LNCAP (cell line): ENCODE measurements around the gene PDE2A.

Source experiments
- CTCF ChIP-seq: fragments of 450-650 bp; IDR thresholded peaks from 2 replicates; pipeline ENCODE4 v1.5.1; 2017; ENCODE audit warnings: mild to moderate bottlenecking

PDE2A gene

GRCh38 chr11:72618803-72619202 is 55.4 kb downstream of the PDE2A start:
- TF ChIP-seq CTCF = no peak

DNA sequence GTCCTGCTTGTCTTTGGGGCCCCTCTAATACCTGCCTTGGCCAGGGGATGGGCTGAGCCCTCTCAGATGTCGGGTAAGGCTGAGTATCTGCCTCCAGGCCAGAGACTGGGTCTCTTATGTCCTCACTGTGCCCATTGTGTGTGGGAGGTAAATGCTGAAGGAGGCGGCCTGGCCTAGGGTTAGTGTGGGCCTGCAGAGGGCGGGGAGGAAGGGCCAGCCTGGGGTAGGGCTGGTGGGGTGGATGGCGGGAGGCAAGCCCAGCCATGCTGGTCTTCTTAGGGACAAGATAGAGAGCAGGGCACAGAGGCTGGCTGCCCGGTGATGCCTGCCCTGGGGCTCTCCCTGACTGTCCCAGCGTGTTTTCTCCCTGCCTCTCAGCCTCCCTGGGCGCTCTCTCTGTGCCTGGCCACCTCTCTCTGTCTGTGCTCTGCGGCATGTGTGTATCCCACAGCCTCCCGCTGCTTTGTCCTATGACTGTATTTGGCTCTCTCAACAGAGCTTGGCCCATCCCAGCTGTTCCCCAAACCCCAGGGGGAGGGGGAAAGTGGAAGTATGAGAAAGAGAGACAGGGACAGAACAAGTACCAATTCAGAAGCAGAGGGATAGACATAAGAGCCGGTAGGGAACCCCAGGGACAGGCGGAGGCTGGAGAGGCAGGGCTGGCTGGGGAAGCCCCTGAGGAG is 57.0 kb downstream of the PDE2A start:
- no peak for TF ChIP-seq CTCF

DNA sequence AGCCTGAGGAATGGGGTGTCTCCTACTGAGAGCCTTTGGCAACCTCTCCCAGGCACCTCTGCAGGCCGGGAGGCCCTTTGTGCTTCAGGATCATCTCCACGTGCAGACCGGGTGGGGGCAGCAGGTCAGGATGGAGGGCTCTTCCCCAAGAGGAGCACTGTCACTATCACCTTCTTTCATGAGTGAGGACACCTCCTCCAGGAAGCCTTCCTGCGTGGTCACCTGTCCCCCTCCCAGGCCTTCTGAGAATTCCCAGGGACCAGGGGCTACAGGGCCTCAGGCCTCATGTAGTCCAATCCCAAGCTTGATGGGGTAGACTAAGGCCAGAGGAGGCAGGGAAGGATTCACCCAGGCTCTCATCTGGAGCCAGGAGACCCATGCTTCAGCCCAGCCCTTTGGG is 57.6 kb downstream of the PDE2A start:
- TF ChIP-seq CTCF = no peak

- no peak for TF ChIP-seq CTCF
Observed at GRCh38 chr11:72615329-72615728, 58.9 kb downstream of the PDE2A start.

GRCh38 chr11:72614381-72614780 is 59.8 kb downstream of the PDE2A start:
- TF ChIP-seq CTCF = no peak

- TF ChIP-seq CTCF = no peak
Observed at GRCh38 chr11:72613977-72614376, 60.2 kb downstream of the PDE2A start.

- TF ChIP-seq CTCF = no peak
Observed at GRCh38 chr11:72613450-72613849, 60.8 kb downstream of the PDE2A start.

- TF ChIP-seq CTCF = no peak
Observed at GRCh38 chr11:72609476-72609875, 64.7 kb downstream of the PDE2A start.
